SH-SY5Y (cell line): ENCODE measurements around the gene PLA2G4E.

Experiments
- GATA2 ChIP-seq: IDR thresholded peaks from 2 replicates; pipeline ENCODE4 v1.6.1; 2011; ENCODE audit warnings: mild to moderate bottlenecking, low read depth, low read length
- GATA3 ChIP-seq: IDR thresholded peaks from 2 replicates; pipeline ENCODE4 v1.6.1; 2011; ENCODE audit warnings: low read depth, mild to moderate bottlenecking, low read length, moderate library complexity

GRCh38 chr15:41997845-41998244 lies 23.0 kb downstream of the PLA2G4E start:
- TF ChIP-seq GATA2 (no peak), GATA3 (no peak)
